ENCODE results near the gene GMCL1. TPM values are rescaled to one million over a fixed set of nuclear protein-coding genes. Genes with fewer than 3 reads are reported as not detected.

The GMCL1 gene
- total and polyA plus RNA-seq, 9 of the 15 experiments (the other 6 are each of a cell fraction or from before 2014, with no cell fraction given) = 7.0 to 27.3 (median 15.4) TPM

- TF ChIP-seq ATF4 (CRISPR knock-in tag; IDR thresholded peaks at IDR 0.05) = peak; percentile 68; the same call in 1 of the 2 replicates
- 0 out of 2 replicates have a peak, but pooled peaks have one; percentile 10 for TF ChIP-seq IRF9 (tag; IDR thresholded peaks at IDR 0.05)
- TF ChIP-seq CXXC5 (CRISPR knock-in tag; IDR thresholded peaks at IDR 0.05) = 0 out of 2 replicates have a peak, but pooled peaks have one; percentile 15
- no peak for TF ChIP-seq POU5F1 (IDR thresholded peaks at IDR 0.05; ENCODE audit: borderline replicate concordance, low read depth, low read length, partially characterized antibody)
- TF ChIP-seq ATF7 (IDR thresholded peaks at IDR 0.05) = 0 out of 2 replicates have a peak, but pooled peaks have one; percentile 31
- peak; percentile 27; the same call in 1 of the 2 replicates for TF ChIP-seq ZNF589 (CRISPR knock-in tag; IDR thresholded peaks at IDR 0.05; ENCODE audit: low read depth)
- TF ChIP-seq SMARCB1 (IDR thresholded peaks at IDR 0.05; ENCODE audit: insufficient read length, low read depth) = no peak
- no peak for TF ChIP-seq SAP30 (IDR thresholded peaks at IDR 0.05; ENCODE audit: borderline replicate concordance, insufficient read depth, low read depth, low read length, poor library complexity, severe bottlenecking)
- peak; percentile 66 for TF ChIP-seq ATF3 (IDR thresholded peaks at IDR 0.05)
- TF ChIP-seq ATF3 (CRISPR knock-in tag; conservative IDR thresholded peaks at IDR 0.05) = no peak
- TF ChIP-seq PHF8 (IDR thresholded peaks at IDR 0.05; ENCODE audit: borderline replicate concordance, low read length) = no peak
- no peak for TF ChIP-seq TAF9B (IDR thresholded peaks at IDR 0.05; ENCODE audit: partially characterized antibody)
- TF ChIP-seq SIX5 (IDR thresholded peaks at IDR 0.05; ENCODE audit: borderline replicate concordance in 1 of 2, insufficient read depth in 1 of 2, low read depth in 1 of 2, low read length in 2 of 2) = no peak
- no peak for TF ChIP-seq ZNF398 (CRISPR knock-in tag; IDR thresholded peaks at IDR 0.05)
- TF ChIP-seq TRIM24 (IDR thresholded peaks at IDR 0.05) = peak in 1 of 2 experiments; percentile 59; a peak in 1 of 4 replicates
- no peak for TF ChIP-seq SRSF9 (IDR thresholded peaks at IDR 0.05; ENCODE audit: borderline replicate concordance, low read depth, low read length)
- TF ChIP-seq CEBPB (tag; IDR thresholded peaks at IDR 0.05) = peak; percentile 85
Observed at GRCh38 chr2:69926849-69927515, 97.5 kb downstream of the GMCL1 start (continued).
